ENCODE data around the gene ALDH18A1.
"Not testable (repeated sequence)": the region's sequence is repeated elsewhere in the genome, so short reads cannot be mapped to it uniquely, and the experiment has no call there.

Gene ALDH18A1

GRCh38 chr10:95675403-95676116, 19.0 kb upstream of the ALDH18A1 start:
- peaks cover 15 to 43% (median 31%) of the 10 kb centered on the region in 5 donors for H3K36me3 ChIP-seq (ENCODE audit: control insufficient read depth in 5 of 5, insufficient read depth in 5 of 5, low read length in 5 of 5)
- H3K27ac ChIP-seq (ENCODE audit: low read depth, low read length) = no peak overlapping the region
- H3K4me3 ChIP-seq (ENCODE audit: low read depth in 1 of 5, low read length in 5 of 5) = no peak overlapping the region
- H3K9ac ChIP-seq (ENCODE audit: low read length in 5 of 5) = no peak overlapping the region
- H3K4me1 ChIP-seq (ENCODE audit: control insufficient read depth in 5 of 5, insufficient read depth in 5 of 5, low read length in 5 of 5) = no peaks in the 10 kb centered on the region
- no peaks in the 10 kb centered on the region for H3K27me3 ChIP-seq (ENCODE audit: control insufficient read depth in 5 of 5, insufficient read depth in 4 of 5, low read length in 5 of 5)
- no peaks in the 10 kb centered on the region for H3K9me3 ChIP-seq (ENCODE audit: control insufficient read depth in 5 of 5, low read length in 5 of 5)

- H3K4me3 ChIP-seq (ENCODE audit: low read depth in 1 of 5, low read length in 5 of 5) = no peak overlapping the region
- H3K36me3 ChIP-seq (ENCODE audit: control insufficient read depth in 5 of 5, insufficient read depth in 5 of 5, low read length in 5 of 5) = peaks cover 10 to 35% (median 23%) of the 10 kb centered on the region in 5 donors
- H3K9ac ChIP-seq (ENCODE audit: low read length in 5 of 5) = no peak overlapping the region
- H3K9me3 ChIP-seq (ENCODE audit: control insufficient read depth in 5 of 5, low read length in 5 of 5) = no peaks in the 10 kb centered on the region
- H3K4me1 ChIP-seq (ENCODE audit: control insufficient read depth in 5 of 5, insufficient read depth in 5 of 5, low read length in 5 of 5) = no peaks in the 10 kb centered on the region
- H3K27ac ChIP-seq (ENCODE audit: low read depth, low read length) = no peak overlapping the region
- H3K27me3 ChIP-seq (ENCODE audit: control insufficient read depth in 5 of 5, insufficient read depth in 4 of 5, low read length in 5 of 5) = no peaks in the 10 kb centered on the region
Observed at GRCh38 chr10:95674643-95675042, 18.1 kb upstream of the ALDH18A1 start.

- peaks cover 9 to 26% (median 19%) of the 10 kb centered on the region in 5 donors for H3K36me3 ChIP-seq (ENCODE audit: control insufficient read depth in 5 of 5, insufficient read depth in 5 of 5, low read length in 5 of 5)
Observed at GRCh38 chr10:95672641-95673040, 16.1 kb upstream of the ALDH18A1 start.

GRCh38 chr10:95664543-95664942, 8.0 kb upstream of the ALDH18A1 start:
- Histone ChIP-seq H3K27ac (ENCODE audit: low read depth, low read length) (peak overlapping the region; percentile 58), H3K4me3 (ENCODE audit: low read depth in 1 of 5, low read length in 5 of 5) (no peak overlapping the region), H3K27me3 (ENCODE audit: control insufficient read depth in 5 of 5, insufficient read depth in 4 of 5, low read length in 5 of 5) (no peaks in the 10 kb centered on the region), H3K4me1 (ENCODE audit: control insufficient read depth in 5 of 5, insufficient read depth in 5 of 5, low read length in 5 of 5) (peaks cover 1 to 22% (median 9%) of the 10 kb centered on the region in 5 donors), H3K36me3 (ENCODE audit: control insufficient read depth in 5 of 5, insufficient read depth in 5 of 5, low read length in 5 of 5) (peaks cover 6 to 18% (median 15%) of the 10 kb centered on the region in 5 donors), H3K9me3 (ENCODE audit: control insufficient read depth in 5 of 5, low read length in 5 of 5) (no peaks in the 10 kb centered on the region), H3K9ac (ENCODE audit: low read length in 5 of 5) (no peak overlapping the region)

More at GRCh38 chr10:95672641-95673040, 16.1 kb upstream of the ALDH18A1 start:
- not testable (repeated sequence) for H3K27ac ChIP-seq (ENCODE audit: low read depth, low read length); H3K9me3 ChIP-seq (ENCODE audit: control insufficient read depth in 5 of 5, low read length in 5 of 5); H3K4me3 ChIP-seq (ENCODE audit: low read depth in 1 of 5, low read length in 5 of 5); H3K27me3 ChIP-seq (ENCODE audit: control insufficient read depth in 5 of 5, insufficient read depth in 4 of 5, low read length in 5 of 5); H3K4me1 ChIP-seq (ENCODE audit: control insufficient read depth in 5 of 5, insufficient read depth in 5 of 5, low read length in 5 of 5); H3K9ac ChIP-seq (ENCODE audit: low read length in 5 of 5)

- H3K4me3 ChIP-seq (ENCODE audit: low read depth in 1 of 5, low read length in 5 of 5) = no peak overlapping the region
- peak overlapping the region; percentile 58 for H3K27ac ChIP-seq (ENCODE audit: low read depth, low read length)
- peak overlapping the region in 2 of 5 donors; percentile 35 to 51 for H3K9ac ChIP-seq (ENCODE audit: low read length in 5 of 5)
- peaks cover 1 to 22% (median 9%) of the 10 kb centered on the region in 5 donors for H3K4me1 ChIP-seq (ENCODE audit: control insufficient read depth in 5 of 5, insufficient read depth in 5 of 5, low read length in 5 of 5)
- H3K9me3 ChIP-seq (ENCODE audit: control insufficient read depth in 5 of 5, low read length in 5 of 5) = no peaks in the 10 kb centered on the region
- H3K27me3 ChIP-seq (ENCODE audit: control insufficient read depth in 5 of 5, insufficient read depth in 4 of 5, low read length in 5 of 5) = no peaks in the 10 kb centered on the region
- H3K36me3 ChIP-seq (ENCODE audit: control insufficient read depth in 5 of 5, insufficient read depth in 5 of 5, low read length in 5 of 5) = peaks cover 0 to 17% (median 7%) of the 10 kb centered on the region in 5 donors
Observed at GRCh38 chr10:95663496-95663895, 7.0 kb upstream of the ALDH18A1 start.

GRCh38 chr10:95661818-95662217, 5.3 kb upstream of the ALDH18A1 start:
- Histone ChIP-seq H3K9me3 (ENCODE audit: control insufficient read depth in 5 of 5, low read length in 5 of 5) (no peaks in the 10 kb centered on the region), H3K27me3 (ENCODE audit: control insufficient read depth in 5 of 5, insufficient read depth in 4 of 5, low read length in 5 of 5) (no peaks in the 10 kb centered on the region), H3K4me3 (ENCODE audit: low read depth in 1 of 5, low read length in 5 of 5) (no peak overlapping the region), H3K36me3 (ENCODE audit: control insufficient read depth in 5 of 5, insufficient read depth in 5 of 5, low read length in 5 of 5) (peaks cover 0 to 9% (median 7%) of the 10 kb centered on the region in 5 donors), H3K9ac (ENCODE audit: low read length in 5 of 5) (no peak overlapping the region), H3K27ac (ENCODE audit: low read depth, low read length) (no peak overlapping the region), H3K4me1 (ENCODE audit: control insufficient read depth in 5 of 5, insufficient read depth in 5 of 5, low read length in 5 of 5) (peaks cover 3 to 27% (median 13%) of the 10 kb centered on the region in 5 donors)

GRCh38 chr10:95660283-95660682, 3.8 kb upstream of the ALDH18A1 start:
- Histone ChIP-seq H3K36me3 (ENCODE audit: control insufficient read depth in 5 of 5, insufficient read depth in 5 of 5, low read length in 5 of 5) (peaks cover 0 to 9% (median 7%) of the 10 kb centered on the region in 5 donors), H3K9me3 (ENCODE audit: control insufficient read depth in 5 of 5, low read length in 5 of 5) (no peaks in the 10 kb centered on the region), H3K9ac (ENCODE audit: low read length in 5 of 5) (no peak overlapping the region), H3K4me3 (ENCODE audit: low read depth in 1 of 5, low read length in 5 of 5) (no peak overlapping the region), H3K27ac (ENCODE audit: low read depth, low read length) (no peak overlapping the region), H3K27me3 (ENCODE audit: control insufficient read depth in 5 of 5, insufficient read depth in 4 of 5, low read length in 5 of 5) (no peaks in the 10 kb centered on the region), H3K4me1 (ENCODE audit: control insufficient read depth in 5 of 5, insufficient read depth in 5 of 5, low read length in 5 of 5) (peaks cover 3 to 37% (median 28%) of the 10 kb centered on the region in 5 donors)

- peak overlapping the region; percentile 73 to 95 (median 85) for H3K4me3 ChIP-seq (ENCODE audit: low read depth in 1 of 5, low read length in 5 of 5)
- no peaks in the 10 kb centered on the region for H3K9me3 ChIP-seq (ENCODE audit: control insufficient read depth in 5 of 5, low read length in 5 of 5)
- H3K27me3 ChIP-seq (ENCODE audit: control insufficient read depth in 5 of 5, insufficient read depth in 4 of 5, low read length in 5 of 5) = no peaks in the 10 kb centered on the region
- H3K9ac ChIP-seq (ENCODE audit: low read length in 5 of 5) = peak overlapping the region in 4 of 5 donors; percentile 71 to 88 (median 80)
- peaks cover 2 to 21% (median 17%) of the 10 kb centered on the region in 5 donors for H3K4me1 ChIP-seq (ENCODE audit: control insufficient read depth in 5 of 5, insufficient read depth in 5 of 5, low read length in 5 of 5)
- peaks cover 0 to 5% (median 0%) of the 10 kb centered on the region in 5 donors for H3K36me3 ChIP-seq (ENCODE audit: control insufficient read depth in 5 of 5, insufficient read depth in 5 of 5, low read length in 5 of 5)
- H3K27ac ChIP-seq (ENCODE audit: low read depth, low read length) = no peak overlapping the region
Observed at GRCh38 chr10:95657250-95657649, 739 bp upstream of the ALDH18A1 start.

GRCh38 chr10:95655571-95656290, 780 bp downstream of the ALDH18A1 start:
- Histone ChIP-seq H3K9ac (ENCODE audit: low read length in 5 of 5) (peak overlapping the region; percentile 50 to 88 (median 79)), H3K4me3 (ENCODE audit: low read depth in 1 of 5, low read length in 5 of 5) (peak overlapping the region; percentile 80 to 95 (median 90))

GRCh38 chr10:95653895-95654294, 2.6 kb downstream of the ALDH18A1 start:
- peaks cover 2 to 21% (median 17%) of the 10 kb centered on the region in 5 donors for H3K4me1 ChIP-seq (ENCODE audit: control insufficient read depth in 5 of 5, insufficient read depth in 5 of 5, low read length in 5 of 5)
- H3K4me3 ChIP-seq (ENCODE audit: low read depth in 1 of 5, low read length in 5 of 5) = no peak overlapping the region
- H3K27me3 ChIP-seq (ENCODE audit: control insufficient read depth in 5 of 5, insufficient read depth in 4 of 5, low read length in 5 of 5) = no peaks in the 10 kb centered on the region
- H3K9ac ChIP-seq (ENCODE audit: low read length in 5 of 5) = no peak overlapping the region
- peaks cover 0 to 5% (median 0%) of the 10 kb centered on the region in 5 donors for H3K9me3 ChIP-seq (ENCODE audit: control insufficient read depth in 5 of 5, low read length in 5 of 5)
- peaks cover 7 to 21% (median 11%) of the 10 kb centered on the region in 5 donors for H3K36me3 ChIP-seq (ENCODE audit: control insufficient read depth in 5 of 5, insufficient read depth in 5 of 5, low read length in 5 of 5)
- H3K27ac ChIP-seq (ENCODE audit: low read depth, low read length) = no peak overlapping the region

More at GRCh38 chr10:95655571-95656290, 780 bp downstream of the ALDH18A1 start:
- Histone ChIP-seq H3K36me3 (ENCODE audit: control insufficient read depth in 5 of 5, insufficient read depth in 5 of 5, low read length in 5 of 5) (peaks cover 5 to 17% (median 8%) of the 10 kb centered on the region in 5 donors), H3K27ac (ENCODE audit: low read depth, low read length) (peak overlapping the region; percentile 44), H3K27me3 (ENCODE audit: control insufficient read depth in 5 of 5, insufficient read depth in 4 of 5, low read length in 5 of 5) (no peaks in the 10 kb centered on the region), H3K4me1 (ENCODE audit: control insufficient read depth in 5 of 5, insufficient read depth in 5 of 5, low read length in 5 of 5) (peaks cover 2 to 21% (median 17%) of the 10 kb centered on the region in 5 donors), H3K9me3 (ENCODE audit: control insufficient read depth in 5 of 5, low read length in 5 of 5) (peaks cover 0 to 5% (median 0%) of the 10 kb centered on the region in 5 donors)
